Hypothalamus (tissue), 51 donors: ENCODE results near the gene FLNB.
"Not testable (repeated sequence)": the region's sequence is repeated elsewhere in the genome, so short reads cannot be mapped to it uniquely, and the experiment has no call there.

Source experiments
- DNase-seq, 51 donors: peaks; one replicate each; lab custom pipeline; 2025; lab: John Stamatoyannopoulos, UW

FLNB gene

GRCh38 chr3:57981483-57982087, 26.6 kb upstream of the FLNB start:
- peak in 1 of 51 donors; percentile 6 for DNase-seq

- DNase-seq: no peak
Observed at GRCh38 chr3:57982561-57983243, 25.5 kb upstream of the FLNB start.

- DNase-seq: peak in 9 of 51 donors; percentile 6 to 24 (median 16)
Observed at GRCh38 chr3:57983734-57984518, 24.3 kb upstream of the FLNB start.

- no peak for DNase-seq
Observed at GRCh38 chr3:57985176-57985983, 22.8 kb upstream of the FLNB start.

- no peak for DNase-seq
Observed at GRCh38 chr3:57985984-57986246, 22.3 kb upstream of the FLNB start.

- DNase-seq: no peak
Observed at GRCh38 chr3:57986261-57986660, 22.0 kb upstream of the FLNB start.

GRCh38 chr3:57989198-57989597, 19.0 kb upstream of the FLNB start:
- DNase-seq: not testable (repeated sequence)

- DNase-seq: no peak
Observed at GRCh38 chr3:57989646-57990045, 18.6 kb upstream of the FLNB start.

- no peak for DNase-seq
Observed at GRCh38 chr3:57992452-57993213, 15.6 kb upstream of the FLNB start.

GRCh38 chr3:57998366-57999283, 9.6 kb upstream of the FLNB start:
- peak in 1 of 51 donors; percentile 43 for DNase-seq

GRCh38 chr3:57999417-58000115, 8.7 kb upstream of the FLNB start:
- DNase-seq: no peak

- DNase-seq: no peak
Observed at GRCh38 chr3:58000306-58001085, 7.7 kb upstream of the FLNB start.

GRCh38 chr3:58001086-58001467, 7.1 kb upstream of the FLNB start:
- DNase-seq: no peak

- DNase-seq: no peak
Observed at GRCh38 chr3:58001979-58002378, 6.2 kb upstream of the FLNB start.

GRCh38 chr3:58003093-58003492, 5.1 kb upstream of the FLNB start:
- DNase-seq: no peak

- DNase-seq: no peak
Observed at GRCh38 chr3:58004973-58005372, 3.2 kb upstream of the FLNB start.

- DNase-seq: no peak
Observed at GRCh38 chr3:58005669-58006068, 2.6 kb upstream of the FLNB start.

GRCh38 chr3:58006661-58007060, 1.6 kb upstream of the FLNB start:
- no peak for DNase-seq
